Measurements from ENCODE around the gene PRODH.
"Not testable (repeated sequence)": the region's sequence is repeated elsewhere in the genome, so short reads cannot be mapped to it uniquely, and the experiment has no call there.

- TF ChIP-seq POLR2AphosphoS5 (IDR thresholded peaks at IDR 0.05; ENCODE audit: low read depth, low read length); POLR2A (IDR thresholded peaks at IDR 0.05; ENCODE audit: low read depth, low read length); TAF1 (IDR thresholded peaks at IDR 0.05; ENCODE audit: borderline replicate concordance, low read depth, low read length): not testable (repeated sequence)
These were observed 18.3 kb downstream of the PRODH start for GRCh38 chr22:18917818-18918217.

Measured in GM12892 (cell line).